ENCODE data around the gene SPSB3.

DNA sequence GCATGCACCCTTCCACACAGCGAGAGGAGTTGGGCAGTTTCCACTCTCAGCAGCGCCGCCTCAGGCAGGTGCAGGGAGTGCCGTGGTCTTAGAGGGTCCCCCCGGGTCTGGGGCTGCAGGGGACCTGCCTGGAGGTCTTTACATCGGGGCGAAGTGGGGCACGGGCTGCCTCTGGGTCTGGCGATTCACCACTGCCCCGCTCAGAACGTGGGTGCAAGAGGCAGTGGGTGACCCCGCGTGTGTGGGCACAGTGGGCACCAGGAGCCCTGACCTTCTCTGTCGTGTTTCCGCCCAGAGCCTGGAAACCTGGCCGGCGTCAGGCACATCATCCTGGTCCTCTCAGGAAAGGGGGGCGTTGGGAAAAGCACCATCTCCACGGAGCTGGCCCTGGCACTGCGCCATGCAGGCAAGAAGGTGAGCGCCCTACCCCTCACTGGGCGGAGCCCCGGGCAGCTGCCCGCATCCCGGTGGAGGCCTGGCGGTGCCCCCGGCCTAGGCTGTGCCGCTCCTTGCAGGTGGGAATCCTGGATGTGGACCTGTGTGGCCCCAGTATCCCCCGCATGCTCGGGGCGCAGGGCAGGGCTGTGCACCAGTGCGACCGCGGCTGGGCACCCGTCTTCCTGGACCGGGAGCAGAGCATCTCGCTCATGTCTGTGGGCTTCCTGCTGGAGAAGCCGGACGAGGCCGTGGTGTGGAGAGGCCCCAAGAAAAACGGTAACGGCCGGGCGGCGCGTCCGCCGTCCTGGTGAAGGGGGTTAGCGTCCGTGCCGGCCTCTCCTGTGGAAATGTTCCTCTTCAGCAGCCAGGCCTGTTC is 4.1 kb upstream of the SPSB3 start:
- no peak for TF ChIP-seq CTCF (IDR thresholded peaks at IDR 0.05)
- TF ChIP-seq POLR2A (IDR thresholded peaks at IDR 0.05), result no peak
